ENCODE data around the gene BTG2. TPM values are rescaled to one million over a fixed set of nuclear protein-coding genes. Genes with fewer than 3 reads are reported as not detected.
"Not testable (repeated sequence)": the region's sequence is repeated elsewhere in the genome, so short reads cannot be mapped to it uniquely, and the experiment has no call there.

Gene BTG2
- total RNA-seq, 1 donor from 2014 or later, result 110 TPM

GRCh38 chr1:203290261-203291089 lies 14.8 kb upstream of the BTG2 start:
- H3K36me3 Mint-ChIP-seq (ENCODE audit: insufficient read depth), result no peaks in the 10 kb centered on the region
- H3K27me3 Mint-ChIP-seq, result no peaks in the 10 kb centered on the region
- H3K4me3 Mint-ChIP-seq (ENCODE audit: low read depth), result peak overlapping the region; percentile 2
- H3K27ac Mint-ChIP-seq, result peak overlapping the region; percentile 99
- no peak for TF ChIP-seq CTCF (IDR thresholded peaks at IDR 0.05; ENCODE audit: unreplicated experiment)
- H3K4me1 Mint-ChIP-seq (ENCODE audit: low read depth), result peaks cover 64% of the 10 kb centered on the region
- peak; percentile 87 for DNase-seq (ENCODE audit: low spot score, unreplicated experiment)
- no peaks in the 10 kb centered on the region for H3K9me3 Mint-ChIP-seq (ENCODE audit: low read depth)

- DNase-seq (ENCODE audit: low spot score, unreplicated experiment), result no peak
- Mint-ChIP-seq H3K4me3 (ENCODE audit: low read depth) (peak overlapping the region; percentile 35), H3K36me3 (ENCODE audit: insufficient read depth) (no peaks in the 10 kb centered on the region), H3K4me1 (ENCODE audit: low read depth) (peaks cover 57% of the 10 kb centered on the region), H3K9me3 (ENCODE audit: low read depth) (no peaks in the 10 kb centered on the region), H3K27ac (peak overlapping the region; percentile 99), H3K27me3 (no peaks in the 10 kb centered on the region)
- TF ChIP-seq CTCF (IDR thresholded peaks at IDR 0.05; ENCODE audit: unreplicated experiment), result no peak
These were observed 13.9 kb upstream of the BTG2 start for GRCh38 chr1:203291201-203292096.

- Mint-ChIP-seq H3K27ac (peak overlapping the region; percentile 71), H3K27me3 (no peaks in the 10 kb centered on the region), H3K9me3 (ENCODE audit: low read depth) (no peaks in the 10 kb centered on the region)
These were observed 9.5 kb upstream of the BTG2 start for GRCh38 chr1:203295796-203296195.

GRCh38 chr1:203296460-203297073 lies 8.8 kb upstream of the BTG2 start:
- H3K4me3 Mint-ChIP-seq (ENCODE audit: low read depth), result no peak overlapping the region
- DNase-seq (ENCODE audit: low spot score, unreplicated experiment), result no peak
- H3K4me1 Mint-ChIP-seq (ENCODE audit: low read depth), result peaks cover 13% of the 10 kb centered on the region
- no peak overlapping the region for H3K27ac Mint-ChIP-seq
- H3K27me3 Mint-ChIP-seq, result no peaks in the 10 kb centered on the region
- no peaks in the 10 kb centered on the region for H3K36me3 Mint-ChIP-seq (ENCODE audit: insufficient read depth)
- TF ChIP-seq CTCF (IDR thresholded peaks at IDR 0.05; ENCODE audit: unreplicated experiment), result no peak
- no peaks in the 10 kb centered on the region for H3K9me3 Mint-ChIP-seq (ENCODE audit: low read depth)

More at GRCh38 chr1:203295796-203296195, 9.5 kb upstream of the BTG2 start:
- peaks cover 18% of the 10 kb centered on the region for H3K4me1 Mint-ChIP-seq (ENCODE audit: low read depth)
- H3K36me3 Mint-ChIP-seq (ENCODE audit: insufficient read depth), result no peaks in the 10 kb centered on the region
- no peak for TF ChIP-seq CTCF (IDR thresholded peaks at IDR 0.05; ENCODE audit: unreplicated experiment)
- H3K4me3 Mint-ChIP-seq (ENCODE audit: low read depth), result no peak overlapping the region
- no peak for DNase-seq (ENCODE audit: low spot score, unreplicated experiment)

GRCh38 chr1:203299169-203299568 lies 6.2 kb upstream of the BTG2 start:
- Mint-ChIP-seq H3K9me3 (ENCODE audit: low read depth) (no peaks in the 10 kb centered on the region), H3K4me3 (ENCODE audit: low read depth) (no peak overlapping the region), H3K36me3 (ENCODE audit: insufficient read depth) (no peaks in the 10 kb centered on the region), H3K27ac (no peak overlapping the region), H3K27me3 (no peaks in the 10 kb centered on the region), H3K4me1 (ENCODE audit: low read depth) (peaks cover 14% of the 10 kb centered on the region)
- DNase-seq (ENCODE audit: low spot score, unreplicated experiment), result no peak
- no peak for TF ChIP-seq CTCF (IDR thresholded peaks at IDR 0.05; ENCODE audit: unreplicated experiment)

- not testable (repeated sequence) for DNase-seq (ENCODE audit: low spot score, unreplicated experiment); H3K27ac Mint-ChIP-seq; H3K4me3 Mint-ChIP-seq (ENCODE audit: low read depth); H3K9me3 Mint-ChIP-seq (ENCODE audit: low read depth); H3K36me3 Mint-ChIP-seq (ENCODE audit: insufficient read depth); H3K27me3 Mint-ChIP-seq
- peaks cover 16% of the 10 kb centered on the region for H3K4me1 Mint-ChIP-seq (ENCODE audit: low read depth)
These were observed 5.4 kb upstream of the BTG2 start for GRCh38 chr1:203299719-203300429.

All from progenitor cell of endocrine pancreas (in vitro differentiated cells).